Measurements from ENCODE around the gene IQCH.

Gene IQCH

DNA sequence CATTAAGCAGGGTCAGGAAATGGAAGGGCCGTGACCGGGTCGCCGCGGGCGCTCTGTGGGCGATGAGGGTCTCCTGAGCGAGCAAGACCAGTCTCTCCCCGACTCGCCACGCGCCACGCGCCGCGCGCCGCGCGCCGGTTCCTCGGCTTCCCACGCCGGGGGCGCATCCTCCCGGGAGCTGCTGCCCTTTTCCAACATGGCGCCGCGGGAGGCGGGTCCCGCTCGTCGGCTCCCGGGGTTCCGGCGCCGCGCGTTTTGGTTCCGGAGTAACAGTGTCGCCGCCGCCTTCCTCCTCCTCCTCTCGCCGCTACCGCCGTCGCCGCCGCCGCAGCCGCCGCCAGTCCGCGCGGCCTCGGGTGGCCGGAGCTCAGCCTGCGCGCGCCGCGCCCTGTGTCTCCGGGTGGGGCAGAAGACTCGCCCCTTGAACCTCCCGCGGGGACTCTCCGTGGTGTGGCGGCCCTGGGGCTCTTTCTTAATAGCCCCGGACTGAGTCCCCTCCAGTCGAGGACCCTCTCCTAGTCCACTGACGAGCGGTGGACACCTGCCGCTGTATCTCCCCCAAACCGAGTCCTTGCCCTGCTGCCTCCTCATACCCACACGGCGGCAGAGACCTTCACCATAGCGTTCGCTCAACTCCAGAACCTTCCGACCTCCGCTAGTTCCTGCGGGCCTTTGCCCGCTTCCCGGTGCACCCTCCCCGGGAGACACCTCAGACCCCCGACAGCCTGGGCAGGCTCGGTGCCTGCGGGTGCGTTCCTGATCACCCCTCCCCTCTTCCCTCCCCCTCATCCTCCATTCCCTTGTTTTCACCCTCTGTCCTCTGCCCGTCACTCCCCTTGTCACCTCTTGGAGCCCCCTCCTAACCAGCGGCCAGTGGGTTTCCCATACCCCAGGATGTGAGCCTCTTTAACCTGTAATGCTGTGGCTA is 288.1 kb downstream of the IQCH start, which contains the start of gene MAP2K5:
Gene MAP2K5 (plus strand): TSS at position 284 of the 928 bp plus-strand sequence. CDS start 633 bp downstream, at position 917.
- peak; percentile 15 for DNase-seq

- DNase-seq = no peak
These were observed 288.7 kb downstream of the IQCH start for GRCh38 chr15:67543348-67543718.

DNA sequence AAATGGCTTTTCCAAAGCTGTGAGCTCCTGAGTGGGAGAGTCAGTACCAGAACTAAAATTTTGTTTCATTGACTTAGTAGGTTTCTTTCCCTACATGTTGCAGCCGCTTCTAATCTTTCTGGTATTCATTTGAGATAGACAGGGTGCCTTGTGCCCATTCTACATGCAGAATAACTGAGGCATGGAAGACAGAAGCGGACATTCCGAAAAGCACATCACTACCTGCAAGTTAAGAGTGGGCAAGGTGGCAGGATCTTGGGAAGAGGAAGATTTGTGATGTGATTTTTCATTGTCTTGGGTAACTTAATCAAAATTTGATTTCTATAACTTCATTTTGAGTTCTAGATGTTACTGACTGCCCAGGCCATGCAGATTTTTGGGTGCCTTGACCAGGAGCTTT is 289.9 kb downstream of the IQCH start:
- DNase-seq = no peak

DNA sequence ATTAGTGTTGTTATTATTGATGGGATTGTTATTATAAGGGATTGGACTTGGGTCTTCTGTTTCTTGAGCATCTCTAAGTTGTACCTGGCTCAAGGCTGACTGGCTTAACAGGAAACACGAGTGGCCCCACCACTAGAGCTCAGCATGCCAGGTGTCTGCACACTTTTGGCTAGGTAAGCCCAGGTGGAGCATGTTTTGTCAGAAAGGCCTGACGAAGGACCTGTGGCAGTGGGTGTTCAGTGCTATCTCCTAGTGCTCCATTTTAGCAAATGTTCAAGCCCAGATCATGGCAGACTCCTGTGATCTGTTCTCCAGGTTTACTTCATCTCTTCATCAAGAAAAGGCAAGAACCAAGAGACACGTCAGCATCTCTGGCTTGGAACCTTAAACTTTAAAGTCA is 291.3 kb downstream of the IQCH start:
- DNase-seq = no peak

DNA sequence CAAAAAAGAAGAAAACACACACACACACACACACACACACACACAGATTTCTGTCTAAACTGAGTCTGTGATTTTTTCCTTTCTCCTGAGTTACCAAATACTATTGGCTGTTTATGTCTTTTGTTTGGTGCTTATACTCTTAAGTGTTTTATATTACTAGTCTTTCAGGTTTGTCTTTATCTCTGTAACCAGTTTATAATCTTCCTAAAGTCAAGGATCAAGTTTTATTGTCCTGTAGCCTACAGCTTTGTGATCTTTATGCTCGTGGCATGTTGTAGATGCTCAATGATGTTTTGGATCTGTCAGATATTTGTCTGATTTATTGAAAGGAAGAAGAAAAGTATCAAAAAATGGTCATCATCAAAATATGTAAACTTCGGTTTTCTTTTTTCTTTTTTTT is 292.5 kb downstream of the IQCH start:
- DNase-seq = no peak

DNA sequence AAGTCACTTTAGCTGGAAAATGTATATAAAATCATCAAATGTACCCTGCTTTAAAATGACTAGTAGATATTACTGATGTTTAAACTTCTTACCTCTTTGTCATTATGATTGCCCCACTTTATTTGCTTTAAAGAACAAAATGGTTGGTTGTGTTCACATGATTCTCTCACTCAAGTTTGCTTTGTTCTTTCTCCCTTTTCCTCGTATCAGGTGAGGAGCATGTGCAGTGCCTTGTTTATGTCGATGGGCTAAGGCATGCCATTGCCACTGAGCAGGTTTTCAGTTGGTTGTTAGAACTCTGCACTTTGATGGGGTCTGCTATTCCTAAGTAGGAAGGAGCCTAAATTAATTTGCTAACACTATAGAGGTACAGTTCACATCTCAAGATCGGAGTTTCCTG is 293.2 kb downstream of the IQCH start:
- DNase-seq = no peak

- DNase-seq = no peak
These were observed 293.8 kb downstream of the IQCH start for GRCh38 chr15:67548236-67548852.

- peak; percentile 50 for DNase-seq
These were observed 294.5 kb downstream of the IQCH start for GRCh38 chr15:67548862-67549651.

- no peak for DNase-seq
These were observed 295.1 kb downstream of the IQCH start for GRCh38 chr15:67549736-67550135.

GRCh38 chr15:67550522-67550921 is 295.9 kb downstream of the IQCH start:
- DNase-seq = no peak

GRCh38 chr15:67551207-67551743 is 296.7 kb downstream of the IQCH start:
- DNase-seq = no peak

All from DMS79 treated with DMSO at 0.1 percent for 48 hours (cell line).